SIG-M5 treated with dmso at 0.1 percent for 504 hours (cell line): ENCODE results near the gene MUC5B.
A peak's percentile ranks its signal among the peaks of the same experiment; 100 is the strongest.
"Not testable (repeated sequence)": the region's sequence is repeated elsewhere in the genome, so short reads cannot be mapped to it uniquely, and the experiment has no call there.

ENCODE experiments used
- DNase-seq: peaks from one replicate; lab custom pipeline; 2025; ENCODE audit not compliant: unreplicated experiment; lab: John Stamatoyannopoulos, UW

The MUC5B gene

GRCh38 chr11:1260620-1261019 lies 37.8 kb downstream of the MUC5B start:
- DNase-seq: no peak

GRCh38 chr11:1261241-1262071 lies 38.6 kb downstream of the MUC5B start:
- no peak for DNase-seq

GRCh38 chr11:1262172-1263006 lies 39.5 kb downstream of the MUC5B start:
- DNase-seq: peak; percentile 84

- DNase-seq: no peak
Measured at GRCh38 chr11:1263010-1263409, 40.1 kb downstream of the MUC5B start.

GRCh38 chr11:1264444-1264843 lies 41.6 kb downstream of the MUC5B start:
- DNase-seq: peak; percentile 51

DNA sequence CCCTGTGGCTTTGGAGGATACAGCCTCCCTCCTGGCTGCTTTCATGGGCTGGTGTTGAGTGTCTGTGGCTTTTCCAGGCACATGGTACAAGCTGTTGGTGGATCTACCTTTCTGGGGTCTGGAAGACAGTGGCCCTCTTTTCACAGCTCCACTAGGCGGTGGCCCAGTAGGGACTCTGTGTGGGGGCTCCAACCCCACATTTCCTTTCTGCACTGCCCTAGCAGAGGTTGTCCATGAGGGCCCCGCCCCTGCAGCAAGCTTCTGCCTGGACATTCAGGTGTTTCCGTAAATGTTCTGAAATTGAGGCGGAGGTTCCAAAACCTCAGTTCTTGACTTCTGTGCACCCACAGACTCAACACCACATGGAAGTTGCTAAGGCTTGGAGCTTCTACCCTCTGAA lies 42.6 kb downstream of the MUC5B start:
- DNase-seq: not testable (repeated sequence)

- DNase-seq: not testable (repeated sequence)
Measured at GRCh38 chr11:1266976-1267375, 44.1 kb downstream of the MUC5B start.

DNA sequence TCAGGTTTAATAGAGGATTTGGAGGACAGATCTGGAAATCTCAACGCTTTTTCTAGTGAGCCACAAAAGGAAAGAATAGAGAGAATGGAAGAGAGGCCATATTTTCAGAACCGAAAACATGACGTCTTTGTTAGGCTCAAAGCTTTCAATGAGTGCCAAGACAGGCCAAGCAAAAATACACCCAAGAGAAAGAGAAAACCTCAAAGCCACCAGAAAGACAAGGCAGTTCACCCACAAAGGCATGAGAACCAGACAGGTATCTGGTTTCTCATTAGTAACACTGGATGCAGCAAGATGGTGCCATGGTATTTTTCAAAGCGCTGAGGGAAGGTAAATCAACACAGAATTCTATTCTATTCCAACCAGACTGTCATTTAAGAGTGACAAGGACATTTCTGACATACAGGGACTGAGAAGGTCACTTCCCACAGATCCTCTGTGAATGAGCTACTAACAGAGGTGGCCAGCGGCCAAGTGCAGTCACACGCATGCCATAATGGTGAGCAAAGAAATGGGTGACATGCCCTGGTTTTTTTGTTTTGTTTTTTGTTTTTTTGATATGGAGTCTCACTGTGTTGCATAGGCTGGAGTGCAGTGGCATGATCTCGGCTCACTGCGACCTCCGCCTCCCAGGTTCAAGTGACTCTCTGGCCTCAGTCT lies 44.7 kb downstream of the MUC5B start:
- DNase-seq: no peak

DNA sequence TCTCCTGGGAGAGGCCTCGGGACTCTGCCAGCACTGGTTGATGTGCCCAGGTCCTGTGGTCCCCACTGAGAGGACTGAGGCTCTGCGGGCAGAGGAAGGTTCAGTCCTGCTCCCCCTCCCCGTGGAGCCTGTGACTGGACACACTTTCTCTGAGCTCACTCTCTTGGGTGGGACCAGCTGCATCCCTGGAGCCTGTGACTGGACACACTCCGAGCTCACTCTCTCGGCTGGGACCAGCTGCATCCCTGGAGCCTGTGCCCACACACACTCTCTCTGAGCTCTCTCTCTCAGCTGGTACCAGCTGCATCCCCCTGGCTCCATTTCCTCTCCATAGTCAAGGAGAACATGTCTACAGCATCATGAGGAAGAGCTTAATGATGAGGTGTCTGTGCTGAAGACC lies 47.1 kb downstream of the MUC5B start:
- no peak for DNase-seq

- no peak for DNase-seq
Measured at GRCh38 chr11:1270476-1270875, 47.6 kb downstream of the MUC5B start.

GRCh38 chr11:1271002-1271401 lies 48.1 kb downstream of the MUC5B start:
- DNase-seq: no peak

DNA sequence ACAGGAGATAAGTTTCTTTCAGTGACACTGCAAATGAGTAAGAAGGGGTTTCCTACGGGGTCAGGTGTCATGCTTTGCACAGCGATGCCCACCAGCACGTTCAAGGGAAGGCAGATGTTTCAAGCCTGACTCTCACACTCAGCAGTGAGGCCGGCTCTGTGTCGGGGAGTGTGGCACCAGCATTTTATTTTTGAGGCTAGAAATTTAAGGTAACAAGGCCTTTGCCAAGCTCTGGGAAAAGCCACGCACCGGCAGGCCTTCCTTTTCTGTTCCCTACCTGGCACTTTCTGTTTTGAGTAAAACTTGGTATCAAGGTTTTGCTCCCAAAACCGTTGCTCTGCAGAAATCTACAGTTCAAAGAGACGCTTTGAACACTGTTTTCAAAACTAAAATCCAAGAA lies 48.5 kb downstream of the MUC5B start:
- DNase-seq: no peak

DNA sequence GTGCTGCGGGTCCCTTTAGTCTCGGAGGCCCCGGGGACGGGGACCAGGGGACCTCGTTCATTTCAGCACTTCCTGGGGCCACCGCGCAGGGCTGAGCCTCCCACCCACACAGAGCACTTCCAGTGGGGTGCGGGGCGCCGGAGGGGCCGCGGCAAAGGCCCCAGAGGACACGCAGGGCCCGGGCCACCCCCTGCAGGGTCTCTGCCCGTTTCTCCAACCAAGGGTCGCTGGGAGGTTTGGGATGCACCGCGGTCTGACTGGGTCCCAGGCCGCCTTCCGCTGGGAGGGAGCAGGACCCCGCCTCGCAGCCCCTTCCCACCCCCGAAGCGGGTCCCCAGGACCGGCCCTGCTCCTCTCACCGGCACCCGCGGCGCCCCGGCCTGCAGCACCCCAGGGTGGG lies 49.1 kb downstream of the MUC5B start:
- DNase-seq: no peak

DNA sequence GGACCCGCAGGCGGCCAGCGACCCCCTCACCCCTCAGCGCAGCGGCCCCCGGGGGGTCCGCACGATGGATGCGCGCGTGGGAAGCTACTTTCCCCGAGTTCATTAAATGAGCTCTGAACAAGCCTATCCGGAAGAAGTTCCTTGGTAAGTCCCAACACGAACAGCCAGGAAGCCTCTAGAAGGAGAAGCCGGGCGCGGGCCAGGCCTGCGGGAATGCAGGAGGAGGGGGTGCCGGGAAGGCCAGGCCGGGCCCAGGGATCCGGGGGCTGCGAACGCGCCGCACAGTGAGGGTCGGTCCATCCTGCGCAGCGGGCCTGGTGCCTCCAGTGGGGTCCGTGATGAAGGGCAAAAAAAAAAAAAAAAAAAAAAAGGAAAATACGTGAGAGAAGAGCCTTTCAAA lies 49.7 kb downstream of the MUC5B start:
- DNase-seq: no peak

DNA sequence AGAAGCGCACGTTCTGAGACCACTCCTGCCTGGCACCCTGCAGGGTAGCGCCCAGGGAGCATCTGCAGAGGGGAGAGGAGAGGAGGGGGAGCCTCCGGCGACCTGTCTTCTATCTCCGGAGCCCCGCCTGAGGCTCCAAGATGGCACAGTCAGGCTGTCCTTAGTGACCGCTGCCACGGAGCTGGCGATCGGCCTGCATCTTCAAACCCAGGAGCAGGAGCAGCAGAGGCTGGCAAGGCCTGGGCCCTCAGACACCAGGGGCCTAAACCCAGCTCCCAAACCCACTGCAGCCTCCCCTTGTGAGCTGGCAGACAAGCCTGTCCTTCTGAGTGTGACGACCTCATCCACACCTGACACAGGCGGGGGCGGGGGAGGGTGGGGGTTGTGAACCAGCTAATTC lies 51.6 kb downstream of the MUC5B start:
- DNase-seq: no peak

DNA sequence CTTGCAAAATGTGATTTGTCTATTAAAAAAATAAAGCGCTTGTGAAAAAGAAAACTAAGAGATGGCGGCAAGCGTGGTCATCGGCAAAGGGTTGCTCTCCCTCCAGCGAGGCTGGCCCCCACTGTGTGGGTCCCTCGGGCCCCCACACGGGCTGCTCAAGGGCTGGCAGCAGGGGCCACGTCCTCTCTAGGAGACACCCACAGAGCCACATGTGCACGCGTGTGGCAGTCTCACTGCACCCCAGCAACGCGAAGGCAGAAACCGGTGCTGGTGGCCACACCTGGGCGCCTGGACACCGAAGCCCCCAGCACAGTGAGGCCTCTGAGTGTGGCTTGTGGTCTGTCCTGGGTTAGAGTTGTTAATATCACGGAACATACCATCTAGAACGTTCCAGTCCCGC lies 52.2 kb downstream of the MUC5B start:
- no peak for DNase-seq

DNA sequence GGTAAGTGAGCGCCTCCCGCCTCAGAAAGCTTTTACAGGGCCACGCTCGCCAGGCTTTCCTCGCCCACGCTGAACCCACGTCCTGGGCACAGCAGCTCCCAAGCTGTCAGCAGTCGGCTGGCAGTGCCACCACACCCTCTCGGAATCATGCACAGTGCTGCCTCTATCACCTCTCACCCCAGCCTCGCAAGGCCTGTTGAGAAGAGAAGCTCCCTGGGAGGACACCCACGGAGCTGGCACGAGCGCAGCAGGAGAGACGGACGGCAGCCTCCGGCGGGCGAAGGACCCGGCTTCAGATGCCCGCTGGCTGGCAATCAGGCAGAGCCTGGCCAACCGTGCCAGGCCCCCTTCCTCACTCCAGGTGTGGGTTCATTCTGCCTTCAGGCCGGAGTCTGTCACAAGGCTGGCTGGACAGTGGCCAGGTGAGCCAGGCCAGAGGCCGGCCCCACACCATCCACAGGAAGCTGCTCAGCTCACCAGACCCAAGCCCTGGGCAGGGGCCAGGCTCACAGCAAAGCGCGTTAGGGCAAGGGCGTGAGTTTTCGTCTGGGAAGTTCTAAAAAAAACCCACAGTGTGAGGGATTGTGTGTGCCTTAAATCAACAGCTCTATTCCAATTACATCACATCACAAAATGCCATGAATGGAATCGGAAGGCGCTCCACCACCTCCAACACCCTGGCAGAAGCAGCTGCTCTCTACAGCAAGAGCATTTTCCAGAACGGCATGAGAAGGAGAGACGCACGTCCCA lies 53.4 kb downstream of the MUC5B start:
- DNase-seq: no peak

- DNase-seq: no peak
Measured at GRCh38 chr11:1276866-1277615, 54.2 kb downstream of the MUC5B start.

DNA sequence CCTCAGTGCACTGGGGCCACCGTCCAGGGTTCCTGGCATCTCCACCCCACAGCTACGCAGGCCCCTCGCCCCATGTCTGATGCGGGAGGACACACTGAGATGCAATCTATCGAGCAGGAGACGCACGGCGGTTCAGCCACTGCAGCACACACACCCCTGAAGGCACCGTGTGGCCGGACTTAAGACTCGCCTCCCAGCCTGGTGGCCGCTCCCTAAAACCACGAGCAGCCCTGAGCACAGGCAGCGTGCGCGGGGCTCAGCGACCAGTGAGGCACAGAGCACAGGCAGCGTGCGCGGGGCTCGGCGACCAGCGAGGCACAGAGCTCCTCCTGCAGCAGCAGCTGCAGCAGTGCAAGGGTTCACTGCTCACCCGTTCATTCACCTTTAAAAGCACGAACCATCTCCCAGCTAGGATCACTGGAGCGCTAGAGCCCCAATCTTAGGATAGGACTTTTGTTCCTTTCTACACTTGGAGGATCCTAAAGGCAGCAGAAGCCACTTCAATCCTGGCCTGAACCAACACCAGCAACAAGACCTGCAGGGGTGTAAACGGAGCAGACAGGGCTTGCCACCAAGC lies 55.2 kb downstream of the MUC5B start:
- no peak for DNase-seq
